CD14-positive monocyte (primary cell): ENCODE results near the gene RCAN2. TPM values are rescaled to one million over a fixed set of nuclear protein-coding genes. Genes with fewer than 3 reads are reported as not detected.

Experiments
- DNase-seq, 3 donors: peaks; one replicate each; pipeline ENCODE4 v3.0.0-alpha.2; 2011 to 2022
- H2AFZ ChIP-seq: 2 replicates; pipeline ENCODE4 v1.6.0; 2012; ENCODE audit warnings: mild to moderate bottlenecking, low read depth, low read length, inconsistent platforms; ENCODE audit not compliant: insufficient read depth, poor library complexity, severe bottlenecking
- H3K27ac ChIP-seq, 2 donors: 1 replicate in 1 of 2; 2 replicates in 1 of 2; pipeline ENCODE4 v1.5.1; 2012 to 2013; ENCODE audit warnings: low read length in 2 of 2, control low read depth in 1 of 2, inconsistent platforms in 1 of 2, low read depth in 1 of 2, mild to moderate bottlenecking in 1 of 2
- H3K27me3 ChIP-seq, 2 donors: one replicate each; pipeline versions ENCODE4 v1.6.0 to v1.6.1; 2011 to 2013; ENCODE audit warnings: low read length in 2 of 2; ENCODE audit not compliant: control insufficient read depth in 2 of 2, insufficient read depth in 2 of 2
- H3K36me3 ChIP-seq, 2 donors: replicated peaks in 1 of 2; 1 replicate in 1 of 2; 2 replicates in 1 of 2; pipeline versions ENCODE4 v1.5.1 to v1.6.1; 2012 to 2013; ENCODE audit warnings: low read length in 2 of 2, control low read depth in 1 of 2, inconsistent platforms in 1 of 2, mild to moderate bottlenecking in 1 of 2; ENCODE audit not compliant: insufficient read depth in 2 of 2, control insufficient read depth in 1 of 2
- H3K4me1 ChIP-seq, 2 donors: 1 replicate in 1 of 2; 2 replicates in 1 of 2; pipeline versions ENCODE4 v1.5.1 to v1.6.1; 2012 to 2013; ENCODE audit warnings: low read length in 2 of 2, control low read depth in 1 of 2, inconsistent platforms in 1 of 2, mild to moderate bottlenecking in 1 of 2, moderate library complexity in 1 of 2; ENCODE audit not compliant: insufficient read depth in 2 of 2, control insufficient read depth in 1 of 2
- H3K4me2 ChIP-seq: replicated peaks from 2 replicates; pipeline ENCODE3; 2012; ENCODE audit warnings: low read length, moderate library complexity, mild to moderate bottlenecking; ENCODE audit not compliant: poor library complexity, severe bottlenecking; ENCODE audit errors: extremely low read depth
- H3K4me3 ChIP-seq, 3 experiments: fragments of 200-600 bp in 1 of 3; sonication (generic) in 1 of 3; replicated peaks in 1 of 3; 1 replicate in 2 of 3; 2 replicates in 1 of 3; pipeline ENCODE4 v1.5.1; 2011 to 2013; ENCODE audit warnings: low read length in 3 of 3, mild to moderate bottlenecking in 3 of 3, control low read depth in 2 of 3, low read depth in 2 of 3, inconsistent platforms in 1 of 3, moderate library complexity in 1 of 3
- H3K79me2 ChIP-seq: 2 replicates; pipeline ENCODE4 v1.6.0; 2012; ENCODE audit warnings: mild to moderate bottlenecking, control low read depth, inconsistent platforms, low read length, moderate library complexity; ENCODE audit not compliant: insufficient read depth
- H3K9ac ChIP-seq: 2 replicates; pipeline ENCODE4 v1.6.0; 2017; ENCODE audit warnings: low read length, mild to moderate bottlenecking; ENCODE audit not compliant: insufficient read depth, poor library complexity, severe bottlenecking
- H3K9me3 ChIP-seq, 2 donors: replicated peaks in 1 of 2; 1 replicate in 1 of 2; 2 replicates in 1 of 2; pipeline versions ENCODE4 v1.5.1 to v1.6.1; 2012 to 2013; ENCODE audit warnings: low read length in 2 of 2, control low read depth in 1 of 2; ENCODE audit not compliant: control insufficient read depth in 1 of 2, insufficient read depth in 1 of 2
- H4K20me1 ChIP-seq: 2 replicates; pipeline ENCODE4 v1.6.0; 2012; ENCODE audit warnings: mild to moderate bottlenecking, low read length, control low read depth, moderate library complexity; ENCODE audit not compliant: insufficient read depth
- H3K27ac Mint-ChIP-seq, 7 donors: one replicate each; pipeline ENCODE4 v1.8.0; 2020; ENCODE audit warnings: mild to moderate bottlenecking in 7 of 7, mixed read lengths in 7 of 7, moderate library complexity in 6 of 7, inconsistent platforms in 2 of 7
- H3K27me3 Mint-ChIP-seq, 3 donors: one replicate each; pipeline ENCODE4 v1.8.0; 2021 to 2022; ENCODE audit warnings: low read depth in 3 of 3, mild to moderate bottlenecking in 3 of 3, mixed read lengths in 3 of 3, moderate library complexity in 3 of 3, inconsistent platforms in 1 of 3
- H3K36me3 Mint-ChIP-seq, 2 donors: one replicate each; pipeline ENCODE4 v1.8.0; 2020; ENCODE audit warnings: mixed read lengths in 2 of 2, inconsistent platforms in 1 of 2, mild to moderate bottlenecking in 1 of 2
- H3K4me1 Mint-ChIP-seq: one replicate; pipeline ENCODE4 v1.8.0; 2020; ENCODE audit warnings: mild to moderate bottlenecking, mixed read lengths
- H3K4me3 Mint-ChIP-seq, 2 donors: one replicate each; pipeline ENCODE4 v1.8.0; 2020; ENCODE audit warnings: mild to moderate bottlenecking in 2 of 2, mixed read lengths in 2 of 2, moderate library complexity in 1 of 2
- H3K9me3 Mint-ChIP-seq, 7 donors: one replicate each; pipeline ENCODE4 v1.8.0; 2020 to 2022; ENCODE audit warnings: mixed read lengths in 7 of 7, mild to moderate bottlenecking in 6 of 7, moderate library complexity in 6 of 7, inconsistent platforms in 2 of 7
- CTCF ChIP-seq: fragments of 200-600 bp; IDR thresholded peaks from one replicate; pipeline ENCODE4 v1.8.0; 2022; ENCODE audit warnings: antibody characterized with exemption, mild to moderate bottlenecking
- WGBS: methylation state at CpG from one replicate; pipeline ENCODE4 v1.1.5; 2013; ENCODE audit warnings: missing lambda C conversion rate; ENCODE audit not compliant: insufficient coverage; 5-methylcytosine and 5-hydroxymethylcytosine counted together
- intact Hi-C, 2 donors: fragments of 100-400 bp; cut with micrococcal nuclease; formaldehyde crosslinking; loops; one replicate each; pipeline versions ENCODE4 v1.15.0 to v1.15.1; 2023
- polyA plus RNA-seq, 3 donors: library from polyadenylated mRNA; depleted of rRNA in 1 of 3; unstranded in 2 of 3; stranded (reverse) in 1 of 3; fragments of 300-500 nt in 2 of 3; fragments of >200 nt in 1 of 3; fragmentation: Illumina TruSeq in 2 of 3; gene quantifications; 1 replicate in 2 of 3; 2 replicates in 1 of 3; pipeline ENCODE4 v1.2.3, GENCODE V29; 2012 to 2021

Gene RCAN2
- polyA plus RNA-seq, 3 donors = not detected

DNA sequence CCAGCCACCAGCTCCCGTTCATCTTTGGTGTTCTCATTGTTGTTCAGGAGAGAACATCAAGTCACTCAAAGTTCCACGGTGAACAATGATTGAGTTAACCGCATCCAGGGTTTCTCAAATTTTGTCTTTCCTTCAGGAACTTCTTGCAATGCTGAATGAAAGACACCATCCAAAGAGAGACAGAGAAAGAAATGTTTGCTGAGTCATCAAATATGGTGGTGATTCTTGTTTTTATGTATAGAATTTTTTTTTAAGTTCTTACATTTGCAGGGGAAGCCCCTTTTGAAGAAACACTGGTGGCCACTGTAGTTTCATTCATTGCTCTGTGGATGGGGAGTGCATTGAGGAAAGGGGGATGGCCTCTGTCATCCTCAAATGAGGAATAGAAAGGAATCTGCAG lies 258.1 kb downstream of the RCAN2 start:
- intact Hi-C loops = no loop called here

DNA sequence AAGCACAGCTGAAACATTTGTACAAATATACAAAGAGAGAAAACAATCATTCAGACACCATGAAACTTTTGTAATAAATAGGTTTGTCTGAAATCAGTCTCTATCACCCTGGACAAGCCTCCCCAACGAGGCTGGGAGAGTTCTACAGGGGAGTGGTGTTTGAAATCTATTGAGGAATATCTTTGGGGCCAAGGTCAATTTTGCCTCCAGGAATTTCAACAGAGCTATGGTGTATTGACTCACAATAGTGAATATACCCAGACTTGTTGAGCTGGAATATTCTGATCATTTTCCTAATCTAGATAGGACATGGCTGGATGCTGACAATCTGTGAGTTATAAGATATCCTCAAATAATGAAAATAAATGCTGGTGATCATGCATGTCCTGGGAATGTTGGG lies 269.0 kb downstream of the RCAN2 start:
- no peak for TF ChIP-seq CTCF
- Mint-ChIP-seq H3K27ac (no peak overlapping the region), H3K9me3 (no peaks in the 10 kb centered on the region), H3K4me3 (no peak overlapping the region), H3K27me3 (peaks cover 0 to 5% (median 0%) of the 10 kb centered on the region in 3 donors), H3K4me1 (peaks cover 23% of the 10 kb centered on the region), H3K36me3 (no peaks in the 10 kb centered on the region)
- Histone ChIP-seq H3K27me3 (no peaks in the 10 kb centered on the region), H3K4me1 (peaks cover 3 to 8% of the 10 kb centered on the region in 2 donors), H2AFZ (no peak overlapping the region), H3K27ac (no peak overlapping the region), H3K9me3 (no peaks in the 10 kb centered on the region), H4K20me1 (no peaks in the 10 kb centered on the region), H3K4me2 (no peak overlapping the region), H3K4me3 (no peak overlapping the region), H3K9ac (no peak overlapping the region), H3K79me2 (no peaks in the 10 kb centered on the region), H3K36me3 (no peaks in the 10 kb centered on the region)
- no CpG with 5 or more reads among the region's 1 CpG for WGBS
- intact Hi-C loops = no loop called here
- no peak for DNase-seq

More for the DNA sequence above, 258.1 kb downstream of the RCAN2 start:
- no peak for TF ChIP-seq CTCF
- Histone ChIP-seq H3K4me1 (no peaks in the 10 kb centered on the region), H3K36me3 (no peaks in the 10 kb centered on the region), H3K9me3 (peaks cover 4 to 11% of the 10 kb centered on the region in 2 donors), H3K4me2 (no peak overlapping the region), H3K79me2 (no peaks in the 10 kb centered on the region), H3K27me3 (no peaks in the 10 kb centered on the region), H3K27ac (no peak overlapping the region), H4K20me1 (no peaks in the 10 kb centered on the region), H2AFZ (no peak overlapping the region), H3K4me3 (no peak overlapping the region), H3K9ac (no peak overlapping the region)
- Mint-ChIP-seq H3K4me1 (no peaks in the 10 kb centered on the region), H3K36me3 (no peaks in the 10 kb centered on the region), H3K27ac (no peak overlapping the region), H3K27me3 (peaks cover 0 to 1% (median 0%) of the 10 kb centered on the region in 3 donors), H3K9me3 (peaks cover 9 to 23% (median 15%) of the 10 kb centered on the region in 7 donors), H3K4me3 (no peak overlapping the region)
- no peak for DNase-seq
- WGBS = 93% methylated on average over 2 of the region's 3 CpGs
